HEK293 (cell line): ENCODE results near the gene AGAP3.

ENCODE experiments used
- ZBTB8A ChIP-seq: fragments of 450-650 bp; formaldehyde crosslinking; IDR thresholded peaks from 2 replicates; pipeline ENCODE4 v1.5.1; 2016; ENCODE audit warnings: missing biosample characterization, missing genetic modification characterization
- TF ChIP-seq, protein P1 (sequence below): fragments of 450-650 bp; formaldehyde crosslinking; IDR thresholded peaks from 2 replicates; pipeline ENCODE4 v1.5.1; 2016; ENCODE audit warnings: missing biosample characterization, missing genetic modification characterization

DNA sequence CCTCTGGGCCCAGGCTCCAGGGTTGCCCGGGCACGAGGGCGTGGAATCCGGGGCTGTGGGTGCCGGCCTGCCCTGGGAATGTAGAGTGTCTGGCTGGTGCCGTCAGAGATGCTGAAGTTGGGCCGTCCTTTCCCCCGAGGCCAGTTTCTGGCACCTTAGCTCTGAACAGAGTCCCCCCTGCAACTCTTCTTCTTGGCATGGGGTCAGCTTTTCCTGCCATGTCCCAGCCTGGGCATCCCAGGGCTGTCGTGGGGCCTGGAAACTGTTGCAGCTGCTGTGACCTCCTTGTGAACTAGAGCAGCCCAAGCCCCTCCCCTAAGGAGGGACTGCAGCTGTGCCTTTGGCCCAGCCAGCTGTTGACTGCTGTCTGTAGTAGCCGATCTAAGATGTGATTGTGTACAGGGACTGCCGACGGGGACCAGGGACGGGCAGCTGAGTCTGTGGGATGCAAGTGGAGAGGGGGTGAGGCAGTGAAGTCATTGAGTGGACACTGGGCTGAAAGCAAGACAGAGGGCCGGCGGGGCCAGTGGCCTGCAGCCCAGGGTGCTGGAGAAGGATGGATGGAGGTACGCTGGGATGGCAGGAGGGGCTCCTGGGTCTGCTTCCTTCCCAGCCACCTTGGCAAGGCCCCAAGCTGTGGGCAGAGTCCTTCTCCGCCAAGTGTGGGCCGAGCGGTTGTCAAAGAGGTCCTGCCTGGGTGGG, 45.5 kb downstream of the AGAP3 start:
- no peak for TF ChIP-seq ZBTB8A (tag by site-specific recombination)
- TF ChIP-seq, protein P1, sequence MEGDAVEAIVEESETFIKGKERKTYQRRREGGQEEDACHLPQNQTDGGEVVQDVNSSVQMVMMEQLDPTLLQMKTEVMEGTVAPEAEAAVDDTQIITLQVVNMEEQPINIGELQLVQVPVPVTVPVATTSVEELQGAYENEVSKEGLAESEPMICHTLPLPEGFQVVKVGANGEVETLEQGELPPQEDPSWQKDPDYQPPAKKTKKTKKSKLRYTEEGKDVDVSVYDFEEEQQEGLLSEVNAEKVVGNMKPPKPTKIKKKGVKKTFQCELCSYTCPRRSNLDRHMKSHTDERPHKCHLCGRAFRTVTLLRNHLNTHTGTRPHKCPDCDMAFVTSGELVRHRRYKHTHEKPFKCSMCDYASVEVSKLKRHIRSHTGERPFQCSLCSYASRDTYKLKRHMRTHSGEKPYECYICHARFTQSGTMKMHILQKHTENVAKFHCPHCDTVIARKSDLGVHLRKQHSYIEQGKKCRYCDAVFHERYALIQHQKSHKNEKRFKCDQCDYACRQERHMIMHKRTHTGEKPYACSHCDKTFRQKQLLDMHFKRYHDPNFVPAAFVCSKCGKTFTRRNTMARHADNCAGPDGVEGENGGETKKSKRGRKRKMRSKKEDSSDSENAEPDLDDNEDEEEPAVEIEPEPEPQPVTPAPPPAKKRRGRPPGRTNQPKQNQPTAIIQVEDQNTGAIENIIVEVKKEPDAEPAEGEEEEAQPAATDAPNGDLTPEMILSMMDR (tag by site-specific recombination): no peak
